ENCODE measurements around the gene CSF1. TPM values are rescaled to one million over a fixed set of nuclear protein-coding genes. Genes with fewer than 3 reads are reported as not detected.

The CSF1 gene
- total and polyA plus RNA-seq, 12 donors, result 3.8 to 295 (median 88.5) TPM

DNA sequence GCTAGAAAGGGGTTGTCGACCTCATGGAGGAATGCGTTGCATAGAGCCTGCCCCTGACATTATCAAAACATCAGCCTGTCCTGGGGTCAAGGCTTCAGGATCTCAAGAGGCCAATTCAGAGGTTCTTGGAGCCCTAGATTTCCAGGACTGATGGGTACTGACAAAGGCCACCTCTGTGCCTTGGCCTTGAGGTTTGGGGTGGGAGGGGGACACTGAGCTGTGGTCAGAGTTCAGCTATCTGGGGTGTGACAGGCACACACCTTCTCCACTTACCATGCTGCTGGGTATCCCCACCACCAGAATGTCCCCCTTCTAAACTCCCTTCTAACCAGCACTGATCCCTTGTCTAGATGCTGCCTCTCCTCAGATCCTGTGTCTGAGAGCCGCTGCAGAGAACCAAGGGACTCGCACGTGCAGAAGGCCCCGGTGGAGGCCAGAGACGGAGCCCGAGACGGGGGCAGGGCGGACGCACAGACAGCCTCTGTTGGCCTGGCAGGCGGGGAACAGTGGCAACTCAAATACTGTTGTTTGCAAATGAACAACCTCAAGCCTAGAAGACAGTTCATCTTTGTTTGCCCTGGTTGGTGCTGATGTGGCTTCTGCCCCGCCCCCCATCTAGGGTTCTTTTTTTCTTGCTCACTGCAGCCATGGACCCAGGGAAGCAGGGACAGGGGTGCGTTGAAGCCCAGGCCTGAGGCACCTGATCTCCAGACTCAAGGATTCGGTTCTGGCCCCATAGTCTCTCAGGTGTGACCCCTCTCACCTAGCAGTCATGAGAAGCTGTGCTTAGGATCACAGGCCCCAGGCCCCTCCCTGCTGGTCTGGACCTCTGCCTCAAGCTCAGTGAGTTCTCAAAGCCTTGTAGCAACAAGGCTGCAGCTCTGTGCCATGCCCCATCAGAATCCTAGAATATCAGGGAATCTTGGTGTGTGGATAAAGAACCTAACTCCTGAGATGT is 28.1 kb upstream of the CSF1 start:
- H3K27ac ChIP-seq, result peak overlapping the region in 4 of 5 donors; percentile 74 to 89 (median 75)
- WGBS, 4 donors, result 83 to 95% (median 89%) methylated on average over 8 to 15 of the region's 15 CpGs
- peaks cover 45 to 53% of the 10 kb centered on the region in 2 donors for H3K4me1 ChIP-seq (replicated peaks in 1 of 2)

DNA sequence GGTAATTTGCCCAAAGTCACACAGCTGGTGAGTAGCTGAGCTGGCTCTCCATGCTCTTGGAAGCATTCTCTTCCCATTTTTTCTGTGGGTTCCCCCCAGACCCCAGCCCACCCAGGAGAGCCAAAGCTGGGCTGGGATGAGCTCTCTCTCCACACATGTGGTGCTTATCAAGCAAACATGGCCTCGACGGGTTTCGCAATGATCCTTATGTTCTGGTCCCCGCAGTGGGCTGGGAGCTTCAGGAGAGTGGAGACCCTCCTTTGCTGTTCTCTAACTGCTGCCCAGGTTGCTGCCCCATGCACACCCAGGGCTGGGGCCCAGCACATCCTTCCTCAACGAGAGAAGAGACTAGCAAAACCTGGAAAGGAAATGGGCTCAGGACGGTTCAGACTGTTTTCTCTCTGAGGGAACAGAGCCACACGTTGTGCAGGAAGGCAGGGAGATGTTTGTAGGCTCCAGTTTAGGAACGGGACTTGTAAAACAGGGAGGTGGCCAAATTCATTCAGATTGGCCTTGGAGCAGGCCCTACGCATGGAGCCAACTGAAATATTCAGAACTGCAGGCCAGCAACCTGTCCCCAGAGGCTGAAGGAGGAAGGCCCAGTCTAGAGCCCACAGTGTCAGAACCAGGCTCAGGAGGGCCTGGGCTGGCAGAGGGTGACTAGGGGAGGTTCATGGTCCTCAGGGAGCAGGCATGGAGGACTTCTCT is 27.2 kb upstream of the CSF1 start:
- no peak for TF ChIP-seq POLR2A (IDR thresholded peaks at IDR 0.05)
- TF ChIP-seq, protein P1, sequence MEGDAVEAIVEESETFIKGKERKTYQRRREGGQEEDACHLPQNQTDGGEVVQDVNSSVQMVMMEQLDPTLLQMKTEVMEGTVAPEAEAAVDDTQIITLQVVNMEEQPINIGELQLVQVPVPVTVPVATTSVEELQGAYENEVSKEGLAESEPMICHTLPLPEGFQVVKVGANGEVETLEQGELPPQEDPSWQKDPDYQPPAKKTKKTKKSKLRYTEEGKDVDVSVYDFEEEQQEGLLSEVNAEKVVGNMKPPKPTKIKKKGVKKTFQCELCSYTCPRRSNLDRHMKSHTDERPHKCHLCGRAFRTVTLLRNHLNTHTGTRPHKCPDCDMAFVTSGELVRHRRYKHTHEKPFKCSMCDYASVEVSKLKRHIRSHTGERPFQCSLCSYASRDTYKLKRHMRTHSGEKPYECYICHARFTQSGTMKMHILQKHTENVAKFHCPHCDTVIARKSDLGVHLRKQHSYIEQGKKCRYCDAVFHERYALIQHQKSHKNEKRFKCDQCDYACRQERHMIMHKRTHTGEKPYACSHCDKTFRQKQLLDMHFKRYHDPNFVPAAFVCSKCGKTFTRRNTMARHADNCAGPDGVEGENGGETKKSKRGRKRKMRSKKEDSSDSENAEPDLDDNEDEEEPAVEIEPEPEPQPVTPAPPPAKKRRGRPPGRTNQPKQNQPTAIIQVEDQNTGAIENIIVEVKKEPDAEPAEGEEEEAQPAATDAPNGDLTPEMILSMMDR (IDR thresholded peaks at IDR 0.05), result peak in 3 of 6 experiments; percentile 18 to 39 (median 36)
- Histone ChIP-seq H3K27ac (peak overlapping the region in 4 of 5 donors; percentile 74 to 89 (median 75)), H3K36me3 (replicated peaks in 1 of 2) (no peaks in the 10 kb centered on the region), H3K27me3 (no peaks in the 10 kb centered on the region), H3K4me3 (no peak overlapping the region), H3K9me3 (replicated peaks in 1 of 3) (no peaks in the 10 kb centered on the region), H3K4me1 (replicated peaks in 1 of 2) (peaks cover 45 to 49% of the 10 kb centered on the region in 2 donors)
- intact Hi-C loops (cut with DNase I), result no loop called here
- DNase-seq, result peak in 6 of 7 donors; percentile 50 to 81 (median 74)
- WGBS, 4 donors, result 36 to 48% (median 40%) methylated on average over 6 to 9 of the region's 9 CpGs

More for the DNA sequence above, 28.1 kb upstream of the CSF1 start:
- no peak overlapping the region for H3K4me3 ChIP-seq
- no peaks in the 10 kb centered on the region for H3K9me3 ChIP-seq (replicated peaks in 1 of 3)
- DNase-seq, result peak in 1 of 7 donors; percentile 52
- intact Hi-C loops (cut with DNase I), result no loop called here
- H3K36me3 ChIP-seq (replicated peaks in 1 of 2), result no peaks in the 10 kb centered on the region
- no peaks in the 10 kb centered on the region for H3K27me3 ChIP-seq
- TF ChIP-seq POLR2A (IDR thresholded peaks at IDR 0.05), result no peak
- TF ChIP-seq, protein P1 (IDR thresholded peaks at IDR 0.05), result no peak

DNA sequence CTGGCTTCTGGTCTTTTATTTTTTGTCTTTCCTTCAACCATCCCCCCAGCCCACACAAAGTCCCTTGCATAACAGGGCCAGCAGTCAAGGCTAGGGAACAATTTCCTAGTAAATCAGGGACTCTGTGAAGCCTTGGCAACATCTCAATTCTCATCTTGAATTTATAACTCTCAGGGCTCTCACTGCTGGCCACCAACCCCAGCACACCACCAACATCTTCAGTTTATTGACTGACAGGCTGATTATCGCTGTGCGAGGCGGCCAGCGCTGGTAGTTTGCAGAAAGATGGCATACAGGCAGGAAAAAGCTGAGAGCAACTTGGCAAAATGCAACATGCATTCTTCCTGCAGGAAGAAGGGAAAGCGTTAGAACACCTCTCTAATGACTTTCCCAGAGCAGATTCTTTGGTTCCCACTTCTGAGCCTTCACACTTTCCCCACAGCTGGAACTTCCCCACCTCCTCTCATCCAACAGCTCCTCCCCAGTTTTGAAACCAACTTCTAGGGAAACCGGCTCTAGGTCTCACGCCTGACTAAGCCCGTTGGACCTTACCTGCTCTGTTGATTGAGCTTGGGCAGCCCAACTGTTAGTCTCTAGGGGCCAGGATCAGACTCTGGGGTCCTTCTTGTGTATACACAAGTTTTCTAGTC is 26.3 kb upstream of the CSF1 start:
- no peak for TF ChIP-seq POLR2A (IDR thresholded peaks at IDR 0.05)
- 48 to 58% (median 57%) methylated on average over 8 of the region's 8 CpGs for WGBS, 4 donors
- H3K4me1 ChIP-seq (replicated peaks in 1 of 2), result peaks cover 45 to 49% of the 10 kb centered on the region in 2 donors
- DNase-seq, result peak in 6 of 7 donors; percentile 61 to 82 (median 75)
- intact Hi-C loops (cut with DNase I), result no loop called here
- no peaks in the 10 kb centered on the region for H3K9me3 ChIP-seq (replicated peaks in 1 of 3)
- H3K4me3 ChIP-seq, result no peak overlapping the region
- H3K36me3 ChIP-seq (replicated peaks in 1 of 2), result no peaks in the 10 kb centered on the region
- H3K27ac ChIP-seq, result peak overlapping the region; percentile 1 to 89 (median 74)
- H3K27me3 ChIP-seq, result no peaks in the 10 kb centered on the region

DNA sequence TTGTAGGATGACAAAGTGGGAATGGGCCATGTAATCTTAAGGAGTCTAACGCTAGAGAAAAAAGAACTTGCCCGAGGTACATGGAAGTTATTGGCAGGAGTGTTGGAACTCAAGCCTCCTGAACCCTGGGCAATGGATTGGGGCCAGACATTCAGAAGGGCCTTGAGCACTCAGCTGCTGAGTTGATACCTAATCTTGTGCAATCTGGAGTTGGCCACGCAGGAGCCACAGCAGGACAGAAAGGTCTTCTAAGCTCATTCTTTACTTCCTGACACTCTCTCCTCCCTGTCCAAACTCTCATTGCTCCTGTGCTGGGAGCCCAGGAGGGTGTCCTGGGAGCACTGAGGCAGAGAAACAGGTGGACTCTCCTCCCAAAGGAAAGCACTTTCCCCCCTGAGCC is 25.1 kb upstream of the CSF1 start:
- no peak overlapping the region for H3K4me3 ChIP-seq
- H3K27me3 ChIP-seq, result no peaks in the 10 kb centered on the region
- TF ChIP-seq, protein P1 (IDR thresholded peaks at IDR 0.05), result no peak
- no peak for TF ChIP-seq POLR2A (IDR thresholded peaks at IDR 0.05)
- no peaks in the 10 kb centered on the region for H3K9me3 ChIP-seq (replicated peaks in 1 of 3)
- H3K4me1 ChIP-seq (replicated peaks in 1 of 2), result peaks cover 45 to 49% of the 10 kb centered on the region in 2 donors
- H3K36me3 ChIP-seq (replicated peaks in 1 of 2), result no peaks in the 10 kb centered on the region
- intact Hi-C loops (cut with DNase I), result no loop called here
- 29 to 51% (median 38%) methylated on average over 3 of the region's 3 CpGs for WGBS, 4 donors
- H3K27ac ChIP-seq, result peak overlapping the region in 2 of 5 donors; percentile 42 to 59
- DNase-seq, result peak; percentile 63 to 87 (median 82)
